ENCODE data around the gene SCRN1.

The SCRN1 gene

DNA sequence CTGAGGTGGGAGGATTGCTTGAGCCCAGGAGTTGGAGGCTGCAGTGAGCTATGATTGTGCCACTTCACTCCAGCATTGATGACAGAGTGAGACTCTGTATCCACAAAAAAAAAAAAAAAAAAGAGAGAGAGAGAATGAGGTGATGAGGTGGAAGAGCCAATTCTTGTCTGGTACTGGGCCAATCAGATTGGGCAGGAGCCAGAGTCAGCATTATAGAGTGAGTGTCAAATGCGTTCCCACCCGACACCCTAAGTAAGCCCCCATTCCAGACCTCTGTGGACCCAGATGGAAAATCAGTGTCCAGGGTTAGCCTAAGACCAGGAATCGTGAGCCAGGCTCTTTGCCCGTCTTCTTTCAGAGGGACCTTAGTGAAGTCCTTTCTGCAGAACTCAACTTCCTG, 99.3 kb downstream of the SCRN1 start:
- TF ChIP-seq CTCF (IDR thresholded peaks at IDR 0.05; ENCODE audit: low read length) (no peak), EZH2 (optimal IDR thresholded peaks at IDR 0.05; ENCODE audit: low read depth, low read length) (no peak), EZH2phosphoT487 (IDR thresholded peaks at IDR 0.05; ENCODE audit: low read length) (no peak)
- no peaks in the 10 kb centered on the region for H3F3A ChIP-seq (ENCODE audit: insufficient read depth, low read length)

GRCh38 chr7:29889288-29889687, 100.3 kb downstream of the SCRN1 start:
- no peaks in the 10 kb centered on the region for H3K9me2 ChIP-seq (replicated peaks; ENCODE audit: insufficient read depth, low read length)
- no peaks in the 10 kb centered on the region for H3K9me3 ChIP-seq (replicated peaks; ENCODE audit: insufficient read depth, low read length)
- H3K27me3 ChIP-seq (replicated peaks; ENCODE audit: insufficient read depth, low read length) = no peaks in the 10 kb centered on the region
- H3K4me2 ChIP-seq (ENCODE audit: low read depth, low read length) = no peak overlapping the region
- H3K36me3 ChIP-seq (replicated peaks; ENCODE audit: insufficient read depth, low read length) = no peaks in the 10 kb centered on the region
- no peaks in the 10 kb centered on the region for H3K4me1 ChIP-seq (ENCODE audit: low read length)
- H3K27ac ChIP-seq (ENCODE audit: low read length) = no peak overlapping the region
- H3K9ac ChIP-seq (ENCODE audit: low read length) = no peak overlapping the region
- no peaks in the 10 kb centered on the region for H3F3A ChIP-seq (ENCODE audit: insufficient read depth, low read length)
- H2AFZ ChIP-seq (ENCODE audit: low read length) = no peak overlapping the region
- DNase-seq = no peak
- no peak overlapping the region for H3K4me3 ChIP-seq (ENCODE audit: low read length)
- H3K79me2 ChIP-seq (ENCODE audit: low read length) = no peaks in the 10 kb centered on the region
- no peaks in the 10 kb centered on the region for H4K20me1 ChIP-seq (ENCODE audit: insufficient read depth, low read length)
- TF ChIP-seq EZH2phosphoT487 (IDR thresholded peaks at IDR 0.05; ENCODE audit: low read length) = no peak
- no peak for TF ChIP-seq EZH2 (optimal IDR thresholded peaks at IDR 0.05; ENCODE audit: low read depth, low read length)
- TF ChIP-seq CTCF (IDR thresholded peaks at IDR 0.05; ENCODE audit: low read length) = no peak

More for the DNA sequence above, 99.3 kb downstream of the SCRN1 start:
- no peaks in the 10 kb centered on the region for H4K20me1 ChIP-seq (ENCODE audit: insufficient read depth, low read length)
- no peak overlapping the region for H3K4me2 ChIP-seq (ENCODE audit: low read depth, low read length)
- H3K36me3 ChIP-seq (replicated peaks; ENCODE audit: insufficient read depth, low read length) = no peaks in the 10 kb centered on the region
- no peaks in the 10 kb centered on the region for H3K27me3 ChIP-seq (replicated peaks; ENCODE audit: insufficient read depth, low read length)
- no peak overlapping the region for H2AFZ ChIP-seq (ENCODE audit: low read length)
- no peak for DNase-seq
- H3K27ac ChIP-seq (ENCODE audit: low read length) = no peak overlapping the region
- no peaks in the 10 kb centered on the region for H3K9me3 ChIP-seq (replicated peaks; ENCODE audit: insufficient read depth, low read length)
- no peak overlapping the region for H3K9ac ChIP-seq (ENCODE audit: low read length)
- no peaks in the 10 kb centered on the region for H3K79me2 ChIP-seq (ENCODE audit: low read length)
- H3K4me1 ChIP-seq (ENCODE audit: low read length) = no peaks in the 10 kb centered on the region
- no peaks in the 10 kb centered on the region for H3K9me2 ChIP-seq (replicated peaks; ENCODE audit: insufficient read depth, low read length)
- H3K4me3 ChIP-seq (ENCODE audit: low read length) = no peak overlapping the region

DNA sequence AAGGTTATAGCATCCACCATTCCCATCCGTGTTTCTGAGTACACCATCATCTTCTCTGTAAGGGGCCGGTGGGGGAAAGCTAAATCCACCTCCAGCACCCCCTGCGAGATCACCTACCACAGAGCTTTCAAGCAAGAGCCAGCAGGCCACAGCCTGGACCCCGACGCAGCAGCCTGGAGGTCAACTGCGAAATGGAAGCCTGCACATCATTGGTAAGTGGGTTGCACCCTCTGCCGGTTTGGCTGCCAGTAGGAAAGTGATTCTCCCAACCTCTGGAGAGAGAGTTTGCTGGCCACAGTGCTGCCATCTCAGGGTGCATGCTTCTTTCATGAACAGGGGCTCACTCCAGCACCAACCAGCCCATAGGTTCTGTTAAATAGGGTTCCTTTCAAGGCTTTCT, 101.6 kb downstream of the SCRN1 start:
- Histone ChIP-seq H3K9me2 (replicated peaks; ENCODE audit: insufficient read depth, low read length) (no peaks in the 10 kb centered on the region), H3K36me3 (replicated peaks; ENCODE audit: insufficient read depth, low read length) (no peaks in the 10 kb centered on the region), H3K9ac (ENCODE audit: low read length) (no peak overlapping the region), H3K4me3 (ENCODE audit: low read length) (no peak overlapping the region), H3K79me2 (ENCODE audit: low read length) (no peaks in the 10 kb centered on the region), H2AFZ (ENCODE audit: low read length) (no peak overlapping the region), H3K9me3 (replicated peaks; ENCODE audit: insufficient read depth, low read length) (no peaks in the 10 kb centered on the region), H3K27me3 (replicated peaks; ENCODE audit: insufficient read depth, low read length) (no peaks in the 10 kb centered on the region), H4K20me1 (ENCODE audit: insufficient read depth, low read length) (no peaks in the 10 kb centered on the region), H3K4me1 (ENCODE audit: low read length) (no peaks in the 10 kb centered on the region), H3K27ac (ENCODE audit: low read length) (no peak overlapping the region), H3K4me2 (ENCODE audit: low read depth, low read length) (no peak overlapping the region), H3F3A (ENCODE audit: insufficient read depth, low read length) (no peaks in the 10 kb centered on the region)
- DNase-seq = no peak
- TF ChIP-seq CTCF (IDR thresholded peaks at IDR 0.05; ENCODE audit: low read length) (no peak), EZH2phosphoT487 (IDR thresholded peaks at IDR 0.05; ENCODE audit: low read length) (no peak), EZH2 (optimal IDR thresholded peaks at IDR 0.05; ENCODE audit: low read depth, low read length) (no peak)
